Calu3 (cell line): ENCODE measurements around the gene FUBP3. TPM values are rescaled to one million over a fixed set of nuclear protein-coding genes. Genes with fewer than 3 reads are reported as not detected.

Experiments
- BruUV-seq: library from RNA; stranded (reverse); fragments of 400-500 nt; replicated peaks from 2 replicates; lab custom pipeline; 2021; lab: Mats Ljungman, UMichigan
- CTCF ChIA-PET: fragments of 300-600 bp; sonication (Branson Sonifier 250); formaldehyde crosslinking; loops from one replicate; lab custom pipeline; 2022; ENCODE audit warnings: antibody characterized with exemption; lab: Charles Lee
- DNase-seq: peaks from one replicate; pipeline ENCODE4 v3.0.0; 2022
- H3K27ac Mint-ChIP-seq: one replicate; pipeline ENCODE4 v1.8.0; 2022; ENCODE audit warnings: mixed read lengths; ENCODE audit not compliant: unreplicated experiment
- H3K27me3 Mint-ChIP-seq: one replicate; pipeline ENCODE4 v1.8.0; 2022; ENCODE audit warnings: mixed read lengths; ENCODE audit not compliant: unreplicated experiment
- H3K36me3 Mint-ChIP-seq: one replicate; pipeline ENCODE4 v1.8.0; 2022; ENCODE audit warnings: mild to moderate bottlenecking, moderate library complexity, mixed read lengths; ENCODE audit not compliant: insufficient read depth, unreplicated experiment
- H3K4me1 Mint-ChIP-seq: one replicate; pipeline ENCODE4 v1.8.0; 2022; ENCODE audit warnings: mild to moderate bottlenecking, low read depth, mixed read lengths; ENCODE audit not compliant: unreplicated experiment
- H3K4me3 Mint-ChIP-seq: one replicate; pipeline ENCODE4 v1.8.0; 2022; ENCODE audit warnings: mild to moderate bottlenecking, low read depth, moderate library complexity, mixed read lengths; ENCODE audit not compliant: unreplicated experiment
- H3K9me3 Mint-ChIP-seq: one replicate; pipeline ENCODE4 v1.8.0; 2022; ENCODE audit warnings: low read depth, mixed read lengths; ENCODE audit not compliant: unreplicated experiment
- CTCF ChIP-seq: fragments of 200-600 bp; IDR thresholded peaks from one replicate; pipeline ENCODE4 v1.8.0; 2022; ENCODE audit warnings: antibody characterized with exemption; ENCODE audit not compliant: unreplicated experiment
- intact Hi-C: fragments of 100-400 bp; cut with micrococcal nuclease; formaldehyde crosslinking; loops from one replicate; pipeline ENCODE4 v1.10.0; 2022; ENCODE audit not compliant: unreplicated experiment
- total RNA-seq: library from RNA; stranded (reverse); gene quantifications from 2 replicates; pipeline ENCODE4 v1.2.3, GENCODE V29; 2022

The FUBP3 gene
- total RNA-seq, 1 experiment from 2014 or later: 51.0 TPM

GRCh38 chr9:130579738-130580463, 524 bp downstream of the FUBP3 start:
- Mint-ChIP-seq H3K4me3 (peak overlapping the region; percentile 76), H3K9me3 (no peaks in the 10 kb centered on the region), H3K27ac (no peak overlapping the region), H3K36me3 (peaks cover 28% of the 10 kb centered on the region), H3K4me1 (peaks cover 11% of the 10 kb centered on the region), H3K27me3 (no peaks in the 10 kb centered on the region)
- intact Hi-C loops: no loop called here
- TSS peak; percentile 37 for BruUV-seq
- no peak for DNase-seq
- TF ChIP-seq CTCF: no peak
- CTCF ChIA-PET: interaction anchor here (0.6 to 0.7 kb wide), 3 partner anchors 16 to 473 kb away, joined by 3 to 4 read pairs (median 3); no protein-coding TSS in a partner anchor

GRCh38 chr9:130581766-130582165, 2.4 kb downstream of the FUBP3 start:
- H3K27me3 Mint-ChIP-seq: no peaks in the 10 kb centered on the region
- no peaks in the 10 kb centered on the region for H3K9me3 Mint-ChIP-seq
- H3K4me3 Mint-ChIP-seq: no peak overlapping the region
- H3K36me3 Mint-ChIP-seq: peaks cover 28% of the 10 kb centered on the region
- intact Hi-C loops: no loop called here
- H3K4me1 Mint-ChIP-seq: peaks cover 11% of the 10 kb centered on the region
- no peak for TF ChIP-seq CTCF
- no TSS peak for BruUV-seq
- no peak for DNase-seq
- H3K27ac Mint-ChIP-seq: no peak overlapping the region
- CTCF ChIA-PET: no interaction called here

GRCh38 chr9:130583271-130583670, 3.9 kb downstream of the FUBP3 start:
- Mint-ChIP-seq H3K4me1 (peaks cover 11% of the 10 kb centered on the region), H3K4me3 (no peak overlapping the region), H3K27me3 (no peaks in the 10 kb centered on the region), H3K9me3 (no peaks in the 10 kb centered on the region), H3K27ac (no peak overlapping the region), H3K36me3 (peaks cover 28% of the 10 kb centered on the region)
- CTCF ChIA-PET: no interaction called here
- intact Hi-C loops: no loop called here
- TF ChIP-seq CTCF: no peak
- DNase-seq: no peak
- no TSS peak for BruUV-seq

- no peak for TF ChIP-seq CTCF
- BruUV-seq: no TSS peak
- no peak overlapping the region for H3K27ac Mint-ChIP-seq
- H3K9me3 Mint-ChIP-seq: no peaks in the 10 kb centered on the region
- H3K4me1 Mint-ChIP-seq: peaks cover 9% of the 10 kb centered on the region
- no peaks in the 10 kb centered on the region for H3K27me3 Mint-ChIP-seq
- H3K36me3 Mint-ChIP-seq: no peaks in the 10 kb centered on the region
- H3K4me3 Mint-ChIP-seq: no peak overlapping the region
- CTCF ChIA-PET: no interaction called here
- DNase-seq: no peak
- intact Hi-C loops: no loop called here
These were observed 8.5 kb downstream of the FUBP3 start for GRCh38 chr9:130587921-130588320.
